HG03280 (cell line): ENCODE data around the gene PRSS21.

ENCODE experiments used
- ATAC-seq: cut with Tn5 transposase; IDR thresholded peaks from one replicate; pipeline ENCODE4 v1.9.1; 2021; ENCODE audit warnings: mild to moderate bottlenecking, moderate library complexity; ENCODE audit not compliant: unreplicated experiment

PRSS21 gene

DNA sequence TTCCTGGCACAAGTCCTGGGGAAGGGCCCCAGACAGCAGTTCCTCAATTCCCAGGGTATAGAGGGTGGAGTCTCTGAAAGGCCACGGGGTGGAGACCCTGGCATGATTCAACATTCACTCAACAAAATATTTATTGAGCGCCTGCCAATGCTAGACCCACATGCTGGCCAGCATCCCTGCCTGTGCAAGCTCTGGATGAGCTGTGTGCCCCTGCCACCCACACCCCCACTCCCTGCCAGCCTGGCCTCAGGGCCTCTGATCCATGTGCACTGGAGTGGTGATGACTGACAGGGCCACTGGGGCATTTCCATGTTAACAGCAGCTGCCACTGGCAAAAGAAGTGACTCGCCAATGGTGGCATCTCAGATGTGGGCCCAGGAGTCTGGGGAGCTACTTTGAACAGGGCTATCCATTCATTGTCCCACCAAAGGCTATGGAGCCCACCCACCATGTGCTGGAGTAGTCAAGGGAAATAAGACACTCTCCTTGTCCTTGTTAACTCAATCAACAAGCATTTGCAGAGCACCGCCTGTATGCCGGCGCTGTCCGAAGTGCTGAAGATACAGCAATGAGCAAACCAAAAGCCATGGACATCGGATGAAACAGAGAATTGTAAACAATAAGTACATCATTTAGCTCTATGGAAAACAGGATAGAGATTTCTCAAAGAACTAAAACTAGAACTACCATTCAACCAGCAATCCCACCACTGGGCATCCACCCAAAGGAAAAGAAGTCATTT is 44.0 kb downstream of the PRSS21 start:
- no peak for ATAC-seq

DNA sequence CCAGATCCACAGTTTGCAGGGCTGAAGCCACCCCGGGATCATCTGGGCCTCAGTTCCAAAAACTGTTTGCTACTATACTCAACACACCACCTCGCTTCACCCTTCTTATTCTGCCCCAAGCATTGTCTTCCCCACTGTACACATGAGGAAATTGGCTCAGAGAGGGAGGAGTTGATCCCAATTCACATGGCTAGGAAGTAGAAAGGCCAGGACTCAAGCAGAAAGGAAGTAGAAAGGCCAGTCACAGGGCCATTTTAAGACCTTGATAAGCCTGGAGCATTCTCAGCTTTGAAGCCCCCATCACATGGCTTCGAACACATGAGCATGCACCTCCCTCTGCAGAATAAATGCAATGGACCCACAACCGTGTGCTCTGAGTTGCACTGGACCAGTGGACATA is 48.6 kb downstream of the PRSS21 start:
- ATAC-seq = no peak

DNA sequence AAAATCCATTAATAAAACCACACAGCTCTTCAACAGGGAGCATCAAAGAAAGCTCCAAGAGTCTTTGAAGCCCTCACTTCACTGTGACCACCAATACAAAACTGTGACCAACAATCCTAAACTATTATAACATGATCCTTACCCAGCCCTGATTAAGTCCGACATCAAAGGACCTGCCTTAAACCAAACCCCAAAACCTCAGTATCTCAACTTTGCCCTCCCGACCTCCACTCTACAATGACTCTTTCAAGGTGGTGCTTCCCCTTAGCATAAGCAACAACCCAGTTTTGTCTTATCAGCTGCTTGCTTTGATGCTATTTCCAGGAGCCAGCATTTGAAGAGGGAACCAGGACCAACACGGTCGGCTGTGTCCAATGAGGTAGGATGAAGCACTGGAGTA is 49.4 kb downstream of the PRSS21 start:
- ATAC-seq = no peak

DNA sequence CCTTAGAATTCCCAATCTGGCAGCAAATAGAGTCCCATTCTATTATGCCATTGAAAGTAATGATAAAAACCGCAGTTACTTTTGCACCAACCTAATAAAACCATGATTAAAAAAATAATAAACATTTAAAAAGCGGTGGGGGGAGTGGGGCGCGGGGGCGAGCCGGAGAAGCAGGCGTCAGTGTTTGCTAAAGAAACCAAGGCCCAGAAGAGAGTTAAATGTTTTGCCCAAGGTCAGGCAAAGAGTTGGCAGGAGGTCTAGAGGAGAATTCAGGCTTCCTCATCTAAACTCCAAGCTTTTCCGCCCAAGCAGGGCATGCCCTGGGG is 50.6 kb downstream of the PRSS21 start:
- ATAC-seq = no peak

DNA sequence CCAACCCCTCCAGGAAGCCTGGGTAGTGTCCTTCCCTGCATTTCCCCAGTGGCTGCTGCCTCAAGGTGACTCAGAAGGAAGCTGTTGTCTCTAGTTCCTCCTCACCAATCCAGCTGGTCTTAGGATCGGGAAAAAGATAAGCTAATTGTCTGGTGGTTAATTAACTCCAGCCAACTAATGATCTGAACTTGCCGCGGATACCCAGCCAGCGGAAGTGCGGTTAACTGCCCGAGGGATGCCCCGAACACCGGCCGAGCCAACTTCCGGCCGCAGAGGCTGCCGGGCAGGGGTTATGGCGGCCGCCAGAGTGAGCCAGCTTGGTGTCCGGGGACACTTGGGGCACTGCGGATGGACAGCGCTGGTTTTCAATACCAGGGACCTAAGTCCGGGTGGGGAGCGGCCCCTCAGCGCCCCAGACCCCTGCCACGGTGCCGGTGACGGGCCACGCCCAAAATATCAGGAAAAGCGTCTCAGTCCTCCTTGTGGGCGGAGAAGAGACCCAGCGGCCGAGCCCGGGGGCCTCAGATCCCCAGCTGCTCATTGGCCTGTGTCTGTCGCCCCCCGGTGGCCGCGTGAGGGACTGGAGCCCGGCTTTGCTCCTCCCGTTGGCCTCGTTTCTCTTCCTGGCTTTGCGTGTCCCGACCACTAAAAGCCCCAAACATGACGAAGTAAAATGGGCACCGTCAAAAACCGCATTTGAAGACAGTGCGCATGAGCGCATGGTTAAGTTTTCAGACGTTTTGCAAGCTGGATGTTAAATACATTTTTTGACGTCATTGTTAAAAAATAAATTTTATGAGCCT is 51.2 kb downstream of the PRSS21 start:
- peak; percentile 90 for ATAC-seq
